GM21515 (cell line): ENCODE data around the gene PRORP.
"Not testable (repeated sequence)": the region's sequence is repeated elsewhere in the genome, so short reads cannot be mapped to it uniquely, and the experiment has no call there.

Experiments used
- ATAC-seq: cut with Tn5 transposase; IDR thresholded peaks from one replicate; pipeline ENCODE4 v1.9.1; 2021; ENCODE audit not compliant: unreplicated experiment

Gene PRORP

DNA sequence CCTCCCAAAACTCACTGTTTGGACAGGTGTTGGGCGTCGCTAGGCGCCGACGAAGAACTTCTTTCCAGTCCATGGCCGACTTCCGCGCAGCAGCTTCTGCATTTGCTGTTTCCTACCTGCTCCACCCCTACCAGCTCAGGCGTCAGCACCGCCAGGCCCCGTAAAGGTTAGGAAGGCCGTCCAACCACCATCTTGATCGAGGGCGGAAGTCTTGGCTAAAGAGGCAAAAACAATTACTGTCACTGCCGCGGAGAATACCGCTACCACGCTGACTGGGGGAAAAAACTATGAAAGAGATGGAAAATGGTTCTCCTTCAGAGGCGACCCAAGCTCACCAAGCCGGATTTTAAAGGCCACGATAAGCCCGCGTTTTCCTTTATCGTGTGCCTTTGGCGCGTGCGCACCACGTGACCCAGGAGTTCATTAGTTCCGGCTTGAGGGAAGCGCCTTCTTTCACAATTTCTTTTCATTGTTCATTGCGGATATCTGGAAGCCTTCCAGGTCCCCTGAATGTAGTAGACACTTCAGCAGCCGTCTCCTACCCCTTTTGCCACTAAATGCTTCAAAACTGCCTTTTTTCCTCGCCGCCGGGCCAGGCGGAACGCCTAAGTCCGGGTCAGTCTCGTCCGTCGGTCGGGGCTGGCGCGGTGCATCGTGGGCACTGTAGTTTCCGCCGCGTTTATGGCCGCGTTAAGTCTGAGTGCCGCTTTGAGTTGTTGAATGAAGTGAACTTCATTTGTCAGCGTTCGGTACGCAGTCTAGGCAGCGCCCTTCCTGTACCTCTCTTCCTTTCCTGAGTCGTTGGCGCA is at the start of gene PRORP, which contains the start of gene PPP2R3C:
Gene PRORP (plus strand): TSS at position 666 of the 809 bp plus-strand sequence. CDS start 694 bp downstream, outside the sequence.
Gene PPP2R3C (minus strand): TSS at position 104 of the 809 bp plus-strand sequence. CDS start 31 bp downstream, at position 73.
- peak; percentile 89 for ATAC-seq

DNA sequence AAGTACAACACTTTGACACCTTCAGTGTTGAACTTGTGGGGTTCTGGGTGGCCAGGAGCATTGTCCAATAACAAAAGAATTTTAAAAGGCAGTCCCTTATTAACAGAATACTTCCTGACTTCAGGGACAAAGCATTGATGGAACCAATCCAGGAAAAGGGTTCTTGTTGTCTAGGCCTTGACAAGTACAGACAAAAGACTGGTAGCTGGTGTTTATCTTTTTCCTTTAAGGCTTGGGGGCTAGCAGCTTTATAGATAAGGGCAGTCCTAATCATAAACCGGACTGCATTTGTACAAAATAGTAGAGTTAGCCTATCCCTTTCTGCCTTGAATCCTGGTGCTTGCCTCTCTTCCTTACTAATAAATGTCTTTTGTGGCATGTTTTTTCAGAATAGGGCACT is 48.9 kb upstream of the PRORP start:
- no peak for ATAC-seq

DNA sequence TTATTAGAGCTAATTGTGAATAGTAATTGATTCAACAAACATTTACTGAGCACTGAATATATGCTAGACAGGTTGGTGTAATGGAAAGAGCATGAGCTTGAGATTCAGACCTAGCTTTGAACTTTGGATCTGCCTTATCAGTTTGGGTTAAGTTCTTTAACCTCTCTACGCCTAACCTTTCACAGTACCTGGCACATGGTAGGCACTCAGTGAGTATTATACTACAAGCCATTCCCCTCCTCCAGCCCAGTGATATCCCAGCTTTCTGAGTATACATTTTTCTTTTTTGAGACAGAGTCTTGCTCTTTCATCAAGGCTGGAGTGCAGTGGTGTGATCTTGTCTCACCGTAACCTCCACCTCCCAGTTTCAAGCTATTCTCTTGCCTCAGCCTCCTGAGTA is 44.3 kb upstream of the PRORP start:
- ATAC-seq = no peak

DNA sequence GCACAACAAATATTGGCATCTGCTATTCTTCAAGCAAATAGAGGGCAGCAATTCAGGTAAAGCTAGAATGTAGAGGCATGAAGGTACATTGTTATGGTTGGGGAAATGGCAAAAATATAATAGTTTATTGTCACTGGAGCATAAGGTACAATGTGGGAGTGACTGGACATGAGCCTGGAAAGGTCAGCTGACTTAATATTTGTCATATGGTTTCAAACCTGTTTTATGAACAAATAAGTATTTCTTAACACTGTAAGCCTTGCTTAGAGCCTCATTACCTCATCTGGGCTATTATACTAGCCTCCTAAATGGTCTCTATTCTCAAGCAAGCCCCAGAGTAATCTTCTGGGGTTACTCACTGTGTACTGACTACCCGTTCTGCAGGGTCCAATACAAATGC is 42.6 kb upstream of the PRORP start:
- ATAC-seq = no peak

DNA sequence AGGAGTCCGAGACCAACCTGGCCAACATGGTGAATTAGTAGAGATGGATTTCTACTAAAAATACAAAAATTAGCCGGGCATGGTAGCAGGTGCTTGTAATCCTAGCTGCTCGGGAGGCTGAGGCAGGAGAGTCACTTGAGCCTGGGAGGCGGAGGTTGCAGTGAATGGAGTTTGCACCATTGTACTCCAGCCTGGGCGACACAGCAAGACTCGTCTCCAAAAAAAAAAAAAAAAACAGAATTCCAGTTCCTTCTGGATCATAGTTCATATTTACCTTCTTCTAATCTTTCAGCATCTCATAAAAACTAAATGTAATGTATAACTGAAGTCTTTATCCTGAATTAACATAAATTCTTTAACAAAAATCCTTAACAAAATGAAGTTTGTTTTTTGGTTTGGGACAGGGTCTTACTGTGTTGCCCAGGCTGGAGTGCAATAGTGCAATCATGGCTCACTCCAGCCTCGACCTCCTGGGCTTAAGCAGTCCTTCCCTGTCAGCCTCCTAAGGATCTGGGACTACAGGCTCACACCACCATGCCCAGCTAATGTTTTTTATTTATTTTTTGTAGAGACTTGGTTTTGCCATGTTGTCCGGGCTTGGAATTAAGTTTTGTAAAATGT is 38.7 kb upstream of the PRORP start:
- no peak for ATAC-seq

DNA sequence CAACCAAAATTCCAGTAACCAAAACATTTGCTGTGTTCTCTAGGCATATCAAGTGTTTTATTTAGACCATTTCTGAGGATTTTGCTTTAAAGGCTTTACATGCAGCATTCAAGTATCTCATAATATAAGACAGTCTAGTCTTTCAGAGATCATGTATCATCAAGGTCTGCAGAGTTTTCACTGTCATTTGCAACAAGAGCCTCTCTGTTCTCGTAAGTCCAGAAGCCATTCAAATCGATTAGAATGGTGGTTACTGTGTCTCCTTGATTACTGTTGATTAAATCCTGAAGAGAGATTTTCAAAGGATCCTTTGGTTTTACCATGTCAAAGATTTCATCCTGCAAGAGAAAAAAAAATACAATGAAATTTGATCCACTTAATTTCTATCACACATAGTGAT is 36.9 kb upstream of the PRORP start:
- no peak for ATAC-seq

DNA sequence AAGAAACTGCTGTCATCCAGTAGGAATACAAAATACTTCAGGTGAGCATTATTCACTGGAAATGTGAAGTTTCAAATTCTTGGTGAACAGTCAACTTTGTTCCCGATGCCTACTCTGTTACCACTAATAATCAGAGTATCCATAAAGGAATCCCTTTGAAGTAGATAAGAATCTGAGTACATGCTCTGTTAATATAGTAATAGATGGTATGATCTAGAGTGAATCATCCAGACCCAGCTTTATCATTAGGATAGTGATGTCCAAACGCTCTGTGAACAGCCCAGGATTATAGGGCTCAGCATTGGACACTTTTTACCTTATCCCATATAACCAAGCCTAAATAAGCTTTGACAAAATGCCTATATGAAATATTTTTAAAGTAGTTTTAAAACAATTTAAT is 33.8 kb upstream of the PRORP start:
- ATAC-seq = no peak

DNA sequence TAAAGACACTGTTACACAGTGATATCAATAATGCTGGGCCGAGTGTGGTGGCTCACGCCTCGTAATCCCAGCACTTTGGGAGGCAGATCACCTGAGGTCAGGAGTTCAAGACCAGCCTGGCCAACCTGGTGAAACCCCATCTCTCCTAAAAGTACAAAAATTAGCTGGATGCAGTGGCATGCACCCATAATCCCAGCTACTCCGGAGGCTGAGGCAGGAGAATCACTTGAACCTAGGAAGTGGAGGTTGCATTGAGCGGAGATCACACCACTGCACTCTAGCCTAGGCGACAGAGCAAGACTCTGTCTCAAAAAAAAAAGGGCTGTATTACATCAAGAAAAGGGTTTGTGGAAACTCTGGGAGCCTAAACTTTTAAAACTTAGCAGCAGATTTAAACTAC is 27.7 kb upstream of the PRORP start:
- ATAC-seq = not testable (repeated sequence)

DNA sequence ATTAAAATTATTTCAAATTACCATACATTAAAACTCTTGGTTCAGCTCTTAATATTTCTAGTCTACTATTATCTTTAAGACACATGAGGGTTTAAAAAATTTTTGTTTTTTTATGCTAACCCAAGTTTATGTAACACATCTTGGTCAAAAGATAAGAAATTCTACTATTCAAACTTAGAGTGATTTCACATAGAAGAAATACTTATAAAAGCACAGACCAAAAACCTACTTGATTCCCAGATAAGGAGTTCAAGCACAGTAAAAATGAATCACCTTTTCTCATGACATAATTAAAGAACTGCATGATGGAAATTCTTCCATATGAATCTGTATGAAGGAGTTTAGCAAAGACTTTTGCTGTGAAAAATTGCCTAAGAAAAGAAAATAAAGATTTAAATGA is 14.5 kb upstream of the PRORP start:
- ATAC-seq = no peak

DNA sequence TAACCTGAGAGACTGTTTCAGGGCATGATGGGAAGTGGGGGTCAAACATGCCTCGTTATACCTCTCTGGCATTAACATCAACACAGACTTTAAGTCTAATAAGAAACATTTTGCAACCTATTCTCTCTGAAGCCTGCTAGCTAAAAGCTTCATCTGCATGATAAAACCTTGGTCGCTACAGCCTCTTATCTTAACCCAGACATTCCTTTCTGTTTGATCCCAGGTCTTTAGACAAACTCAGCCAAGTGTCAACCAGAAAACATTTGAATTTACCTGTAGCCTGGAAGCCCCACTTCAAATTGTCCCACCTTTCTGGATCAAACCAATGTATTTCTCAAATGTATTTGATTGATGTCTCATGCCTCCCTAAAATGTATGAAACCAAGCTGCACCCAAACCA is 9.7 kb upstream of the PRORP start:
- no peak for ATAC-seq

DNA sequence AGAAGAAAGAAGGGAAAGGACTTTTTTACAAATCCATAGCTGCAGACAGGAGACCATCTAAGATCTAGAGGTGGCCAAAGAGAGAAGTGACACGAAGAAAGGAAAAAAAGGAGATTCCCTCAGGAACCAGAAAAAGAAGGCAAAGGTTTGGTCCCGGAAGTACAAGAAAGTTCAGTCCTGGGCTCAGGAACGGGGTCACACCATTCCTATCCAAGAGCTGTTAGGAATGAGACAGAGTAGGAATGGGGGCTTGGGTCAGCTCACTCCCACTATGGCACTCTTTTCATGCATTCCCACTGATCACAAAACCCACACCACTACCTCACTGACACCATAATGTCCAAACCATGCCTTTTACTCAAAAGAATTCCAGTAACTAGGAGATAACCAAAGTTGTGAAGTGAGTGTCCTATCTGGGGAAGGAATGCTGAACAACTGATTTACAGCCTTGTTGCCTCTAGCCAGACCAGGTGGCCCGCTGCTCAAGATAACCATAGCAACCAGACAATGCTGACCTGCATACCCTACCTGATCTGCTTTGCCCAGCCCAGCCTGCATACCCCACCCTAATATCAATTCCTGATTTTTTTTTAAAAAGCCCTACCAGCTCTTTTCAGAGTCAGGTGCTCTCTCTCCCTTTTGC is 8.9 kb upstream of the PRORP start:
- no peak for ATAC-seq

DNA sequence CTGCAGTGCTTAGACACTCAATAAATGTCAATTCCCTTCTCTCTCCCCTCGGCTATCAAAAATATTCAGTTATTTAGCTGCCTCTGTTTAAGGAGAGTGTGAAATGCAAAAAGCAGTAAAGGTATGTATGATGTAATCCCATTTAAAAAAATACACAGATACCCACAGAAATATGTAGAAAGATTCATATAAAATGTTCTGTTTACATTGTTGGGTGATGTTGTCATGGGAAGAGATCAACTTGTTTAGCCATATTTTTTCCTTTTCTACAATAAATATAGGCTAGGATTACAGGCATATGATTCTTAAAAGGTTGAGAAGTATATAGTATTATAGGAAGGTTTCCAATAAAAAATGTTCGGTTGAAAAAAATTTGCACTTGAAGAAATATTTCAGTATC is 8.3 kb upstream of the PRORP start:
- no peak for ATAC-seq

DNA sequence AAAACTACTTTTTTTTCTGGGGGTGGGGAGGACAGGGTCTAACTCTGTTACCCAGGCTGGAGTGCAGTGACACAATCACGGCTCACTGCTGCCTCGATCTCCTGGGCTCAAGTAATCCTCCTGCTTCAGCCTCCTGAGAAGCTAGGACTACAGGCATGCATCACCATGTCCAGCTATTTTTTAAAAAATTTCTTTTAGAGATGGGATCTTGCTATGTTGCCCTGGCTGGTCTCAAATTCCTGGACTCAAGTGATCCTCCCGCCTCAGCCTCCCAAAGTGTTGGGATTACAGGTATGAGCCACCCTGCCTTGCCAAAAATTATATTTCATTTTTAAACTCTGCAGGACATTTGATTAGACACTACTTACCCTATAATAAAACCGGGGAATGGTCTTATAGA is 6.1 kb upstream of the PRORP start:
- no peak for ATAC-seq

DNA sequence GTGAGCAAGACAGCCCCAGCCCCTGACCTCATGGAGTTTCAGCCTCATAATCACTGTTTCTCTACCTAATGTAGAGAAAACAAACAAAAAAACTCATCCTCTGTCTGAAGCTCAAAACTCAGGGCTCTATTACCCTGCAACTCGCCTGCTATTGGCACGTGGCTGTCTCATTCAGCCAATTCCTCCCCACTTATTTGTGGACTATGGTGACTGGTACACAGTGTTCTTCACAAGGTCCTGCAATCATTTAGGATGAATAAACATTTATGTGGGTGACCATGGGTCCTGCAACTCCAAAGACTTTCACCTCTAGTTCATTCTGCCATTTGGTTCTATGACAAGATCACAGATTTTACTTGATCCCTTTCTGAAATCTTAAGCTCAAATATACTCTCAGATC is 5.2 kb upstream of the PRORP start:
- ATAC-seq = no peak

DNA sequence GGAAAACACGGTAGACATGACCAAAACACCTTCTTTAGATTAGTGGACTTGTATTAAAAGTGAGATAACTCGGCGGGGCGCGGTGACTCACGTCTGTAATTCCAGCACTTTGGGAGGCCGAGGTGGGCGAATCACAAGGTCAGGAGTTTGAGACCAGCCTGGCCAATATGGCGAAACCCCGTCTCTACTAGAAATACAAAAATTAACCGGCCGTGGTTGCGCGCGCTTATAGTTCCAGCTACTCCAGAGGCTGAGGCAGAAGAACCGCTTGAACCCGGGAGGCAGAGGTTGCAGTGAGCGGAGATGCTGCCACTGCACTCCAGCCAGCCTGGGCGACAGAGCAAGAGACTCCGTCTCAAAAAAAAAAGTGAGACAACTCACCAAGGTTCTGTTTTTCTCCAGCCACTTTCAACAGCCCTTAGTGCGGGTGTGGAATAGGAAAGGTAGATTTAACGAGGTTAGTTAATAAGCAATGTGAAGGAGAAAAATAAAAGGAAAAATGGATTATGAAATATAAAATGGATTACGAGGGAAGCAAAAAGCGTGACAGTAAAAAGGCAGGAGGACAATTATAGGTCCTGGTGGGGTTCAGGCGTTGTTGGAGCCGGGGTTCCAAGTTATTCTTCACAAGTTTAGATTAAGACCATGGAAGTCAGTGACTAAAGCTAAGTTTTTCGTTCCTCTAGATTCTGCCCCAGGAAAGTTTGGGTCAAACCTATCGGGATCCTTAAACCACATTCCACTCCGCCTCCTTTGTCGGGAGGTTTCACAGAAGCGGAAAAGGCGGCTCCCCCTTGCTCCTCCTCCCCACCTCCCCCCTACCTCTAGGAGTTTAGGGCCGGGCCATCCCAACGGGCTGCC is 1.1 kb upstream of the PRORP start:
- no peak for ATAC-seq

DNA sequence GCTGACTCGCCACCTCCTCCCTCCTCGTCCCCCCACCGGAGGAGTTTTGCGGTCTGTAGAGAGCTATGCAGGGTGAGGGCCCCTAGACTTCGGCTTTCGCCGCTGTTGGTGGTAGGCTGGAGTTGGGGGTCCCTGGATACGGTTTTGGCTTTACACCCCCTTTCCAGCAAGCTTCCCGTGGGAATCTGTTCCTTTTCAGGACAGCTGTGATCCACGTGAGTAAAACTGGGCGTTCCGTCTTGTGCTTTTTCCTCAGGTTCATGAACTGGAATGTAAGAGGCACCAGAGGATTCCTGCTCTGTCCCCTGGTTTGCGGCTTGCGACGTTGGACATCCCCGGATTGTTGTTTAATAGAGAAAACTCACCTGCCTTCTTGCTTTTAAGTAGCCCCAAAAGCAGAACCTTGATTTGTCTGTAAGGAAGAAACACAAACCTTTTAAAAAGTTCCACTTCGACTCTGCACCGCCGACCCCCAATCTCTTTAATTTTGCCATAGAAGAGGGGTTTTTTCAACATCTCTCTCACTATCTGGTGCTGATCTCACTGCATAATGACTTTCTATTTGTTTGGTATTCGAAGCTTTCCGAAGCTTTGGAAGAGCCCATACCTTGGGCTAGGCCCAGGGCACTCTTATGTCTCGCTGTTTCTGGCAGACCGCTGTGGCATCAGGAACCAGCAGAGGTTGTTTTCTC is 490 bp downstream of the PRORP start:
- no peak for ATAC-seq

DNA sequence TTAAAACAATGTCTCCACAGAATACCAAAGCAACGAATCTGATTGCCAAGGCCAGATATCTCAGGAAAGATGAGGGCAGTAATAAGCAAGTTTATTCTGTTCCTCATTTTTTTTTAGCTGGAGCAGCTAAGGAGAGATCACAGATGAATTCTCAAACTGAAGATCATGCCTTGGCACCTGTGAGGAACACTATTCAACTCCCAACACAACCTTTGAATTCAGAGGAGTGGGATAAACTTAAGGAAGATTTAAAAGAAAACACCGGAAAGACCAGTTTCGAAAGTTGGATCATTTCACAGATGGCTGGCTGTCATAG is 994 bp downstream of the PRORP start:
- no peak for ATAC-seq

DNA sequence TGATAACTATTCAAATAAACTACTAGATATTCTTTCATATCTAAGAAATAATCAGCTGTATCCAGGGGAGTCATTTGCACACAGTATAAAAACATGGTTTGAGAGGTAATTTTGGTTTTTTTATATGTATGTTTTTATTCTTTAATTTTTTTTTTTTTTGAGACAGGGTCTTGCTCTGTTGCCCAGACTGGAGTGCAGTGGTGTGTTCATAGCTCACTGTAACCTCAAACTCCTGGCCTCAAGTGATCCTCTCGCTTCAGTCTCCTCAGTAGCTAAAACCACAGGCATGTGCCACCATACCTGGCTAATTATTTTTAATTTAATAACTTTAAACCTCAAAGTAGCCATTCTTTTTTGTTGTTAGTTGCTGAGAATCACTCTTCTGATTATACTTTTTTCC is 1.8 kb downstream of the PRORP start:
- ATAC-seq = no peak

DNA sequence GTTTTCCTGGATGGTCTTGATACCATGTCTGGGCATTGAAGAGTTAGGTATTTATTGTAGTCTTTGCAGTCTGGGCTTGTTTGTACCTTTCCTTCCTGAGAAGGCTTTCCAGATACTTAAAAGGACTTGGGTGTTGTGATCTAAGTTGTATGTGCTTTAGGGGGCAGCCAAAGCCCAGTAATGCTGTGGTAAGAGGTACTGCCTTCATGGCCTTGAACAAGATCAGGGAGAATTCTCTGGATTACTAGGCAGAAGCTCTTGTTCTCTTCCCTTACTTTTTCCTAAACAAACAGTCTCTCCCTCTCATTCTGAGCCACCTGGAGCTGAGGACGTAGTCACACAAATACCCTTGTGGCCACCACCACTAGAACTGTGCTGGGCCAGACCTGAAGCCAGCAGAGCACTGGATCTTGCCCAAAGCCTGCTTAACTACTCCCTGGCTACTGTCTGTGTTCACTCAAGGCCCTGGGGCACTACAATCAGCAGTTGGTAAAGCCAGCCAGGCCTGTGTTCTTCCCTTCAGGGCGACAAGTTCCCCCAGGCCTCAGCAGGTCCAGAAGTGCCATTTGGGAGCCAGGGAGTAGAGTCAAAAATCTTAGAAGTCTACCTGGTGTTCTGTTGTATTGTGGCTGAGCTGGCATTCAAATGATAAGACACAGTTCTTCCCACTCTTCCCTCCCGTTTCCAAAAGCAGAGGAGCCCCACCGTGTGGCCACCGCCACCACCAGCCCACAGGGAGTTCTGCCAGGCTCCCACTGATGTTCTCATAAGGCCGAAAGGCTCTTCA is 11.4 kb downstream of the PRORP start:
- ATAC-seq = no peak
